LNCaP clone FGC (cell line): ENCODE measurements around the gene BCAR1.

Source experiments
- DNase-seq: peaks from one replicate; pipeline ENCODE4 v3.0.0-alpha.2; 2011; ENCODE audit warnings: low read depth
- H3K4me3 ChIP-seq: 2 replicates; pipeline ENCODE4 v1.5.1; 2011; ENCODE audit warnings: mild to moderate bottlenecking, low read depth, low read length, control low read depth
- TF ChIP-seq, protein P1 (sequence below): IDR thresholded peaks from 2 replicates; pipeline ENCODE4 v1.5.1; 2012; ENCODE audit warnings: mild to moderate bottlenecking; ENCODE audit not compliant: control insufficient read depth, insufficient read depth; ENCODE audit errors: extremely low read depth

Gene BCAR1

DNA sequence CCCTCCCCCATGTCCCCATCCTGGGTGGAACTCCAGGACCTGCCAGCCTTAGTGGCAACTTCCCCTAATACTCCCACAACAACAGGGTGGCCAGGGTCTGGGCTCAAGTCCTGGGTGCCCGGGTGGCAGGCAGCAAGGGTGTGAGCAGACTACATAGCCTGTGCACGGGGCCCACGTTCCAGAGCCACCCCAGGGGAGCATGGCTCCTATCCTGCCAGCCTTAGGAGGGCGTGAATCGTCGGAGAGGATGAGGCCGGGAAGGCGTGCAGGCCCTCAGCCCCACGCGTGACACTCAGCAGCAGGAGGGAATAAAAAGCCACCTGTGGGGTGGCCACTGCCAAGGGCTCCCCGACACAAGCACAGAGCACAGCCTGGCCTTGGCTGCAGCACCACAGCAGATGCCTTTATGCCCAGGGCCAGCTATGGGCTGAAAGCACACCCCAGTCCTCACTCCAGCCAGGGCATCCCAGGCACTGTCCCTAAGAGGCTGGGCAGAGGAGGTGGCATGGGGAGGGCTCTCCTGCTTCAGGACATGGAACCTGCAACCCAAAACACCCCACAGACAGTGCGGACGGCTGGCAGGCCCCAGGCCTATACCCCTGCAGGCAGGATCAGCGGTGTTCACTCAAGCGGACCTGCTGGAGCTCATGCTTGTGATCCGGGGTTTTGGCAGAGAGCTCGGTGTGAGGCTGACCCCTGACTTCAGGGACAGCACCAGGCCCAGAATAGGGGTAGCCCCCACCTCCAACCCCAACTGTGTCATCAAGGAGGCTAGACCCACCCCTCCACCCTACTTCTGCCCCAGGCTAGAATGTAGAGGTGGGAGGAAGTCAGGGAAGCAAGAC lies 2.7 kb downstream of the BCAR1 start:
- no peak overlapping the region for H3K4me3 ChIP-seq
- DNase-seq: no peak
- TF ChIP-seq, protein P1, sequence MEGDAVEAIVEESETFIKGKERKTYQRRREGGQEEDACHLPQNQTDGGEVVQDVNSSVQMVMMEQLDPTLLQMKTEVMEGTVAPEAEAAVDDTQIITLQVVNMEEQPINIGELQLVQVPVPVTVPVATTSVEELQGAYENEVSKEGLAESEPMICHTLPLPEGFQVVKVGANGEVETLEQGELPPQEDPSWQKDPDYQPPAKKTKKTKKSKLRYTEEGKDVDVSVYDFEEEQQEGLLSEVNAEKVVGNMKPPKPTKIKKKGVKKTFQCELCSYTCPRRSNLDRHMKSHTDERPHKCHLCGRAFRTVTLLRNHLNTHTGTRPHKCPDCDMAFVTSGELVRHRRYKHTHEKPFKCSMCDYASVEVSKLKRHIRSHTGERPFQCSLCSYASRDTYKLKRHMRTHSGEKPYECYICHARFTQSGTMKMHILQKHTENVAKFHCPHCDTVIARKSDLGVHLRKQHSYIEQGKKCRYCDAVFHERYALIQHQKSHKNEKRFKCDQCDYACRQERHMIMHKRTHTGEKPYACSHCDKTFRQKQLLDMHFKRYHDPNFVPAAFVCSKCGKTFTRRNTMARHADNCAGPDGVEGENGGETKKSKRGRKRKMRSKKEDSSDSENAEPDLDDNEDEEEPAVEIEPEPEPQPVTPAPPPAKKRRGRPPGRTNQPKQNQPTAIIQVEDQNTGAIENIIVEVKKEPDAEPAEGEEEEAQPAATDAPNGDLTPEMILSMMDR: no peak

DNA sequence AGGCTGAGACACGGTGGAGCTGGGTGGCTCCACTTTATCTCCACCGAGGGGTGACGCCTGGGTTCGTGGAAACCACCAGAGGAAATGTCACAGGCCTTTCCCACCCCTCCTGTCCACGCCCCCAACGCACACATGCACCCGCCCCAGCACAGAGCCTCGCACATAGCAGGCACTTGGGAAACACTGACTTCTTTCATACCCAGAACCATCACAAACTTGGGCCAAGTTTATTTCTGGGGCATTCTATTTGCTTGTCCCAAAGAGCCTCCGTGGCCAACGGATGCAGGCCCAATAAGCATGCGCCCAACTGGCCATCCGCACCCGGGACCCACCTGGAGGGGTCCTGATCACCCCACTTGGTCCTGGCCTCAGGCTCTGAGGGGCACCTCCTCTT lies 3.3 kb downstream of the BCAR1 start:
- no peak for DNase-seq
- TF ChIP-seq, protein P1: no peak
- H3K4me3 ChIP-seq: no peak overlapping the region

DNA sequence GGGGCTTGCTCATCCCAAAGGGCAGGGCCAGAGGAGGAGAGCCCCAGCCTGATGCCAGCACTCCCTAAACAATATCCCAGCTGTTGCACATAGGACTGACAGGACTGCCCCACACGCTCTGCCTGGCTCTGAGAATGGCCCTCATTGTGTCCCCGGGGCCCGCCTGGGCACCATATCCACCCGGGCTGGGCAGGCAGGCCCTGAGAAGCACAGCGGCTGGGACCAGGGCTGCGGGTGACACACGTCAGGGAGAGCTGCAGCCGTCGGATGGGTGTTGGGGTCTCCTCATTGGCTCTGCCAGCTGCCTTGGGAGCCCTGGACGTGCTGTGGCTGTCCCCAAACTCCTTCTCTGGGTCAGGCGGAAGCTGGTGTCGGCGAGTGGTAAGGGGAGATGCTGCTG lies 4.2 kb downstream of the BCAR1 start:
- DNase-seq: no peak
- no peak overlapping the region for H3K4me3 ChIP-seq
- TF ChIP-seq, protein P1: no peak

DNA sequence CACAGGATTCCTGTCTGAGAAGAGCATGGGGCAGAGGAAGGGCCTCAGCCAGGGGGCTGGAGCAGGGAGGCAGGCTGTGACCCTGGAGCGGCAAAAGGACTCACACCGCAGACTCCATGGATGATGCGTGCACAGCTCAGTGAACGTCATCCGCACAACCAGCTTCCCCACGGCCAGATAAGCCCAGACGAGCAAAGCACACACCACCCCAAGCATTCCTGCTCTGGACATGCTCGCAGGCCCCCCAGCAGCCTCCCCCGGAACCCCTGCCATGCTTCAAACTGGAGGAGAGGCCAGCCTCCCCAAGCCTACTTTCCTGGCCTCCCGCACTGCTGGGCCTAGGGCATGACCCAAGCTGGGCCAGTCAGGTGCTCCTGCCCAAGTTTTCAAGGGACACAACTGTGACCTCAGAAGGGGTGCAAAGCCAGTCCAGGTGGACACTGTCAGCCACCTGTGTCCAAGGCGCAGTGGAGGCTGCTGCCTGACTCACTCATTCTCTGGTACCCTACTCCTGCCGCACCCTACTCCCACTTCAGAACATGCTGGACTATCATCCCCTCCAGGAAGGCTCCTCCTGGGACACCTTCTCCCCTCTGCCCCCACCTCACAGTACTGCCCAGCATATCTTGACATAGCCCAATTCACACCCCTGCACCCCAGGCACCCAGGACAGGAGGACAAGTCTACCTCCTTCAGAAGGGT lies 4.8 kb downstream of the BCAR1 start:
- TF ChIP-seq, protein P1: no peak
- H3K4me3 ChIP-seq: no peak overlapping the region
- no peak for DNase-seq

DNA sequence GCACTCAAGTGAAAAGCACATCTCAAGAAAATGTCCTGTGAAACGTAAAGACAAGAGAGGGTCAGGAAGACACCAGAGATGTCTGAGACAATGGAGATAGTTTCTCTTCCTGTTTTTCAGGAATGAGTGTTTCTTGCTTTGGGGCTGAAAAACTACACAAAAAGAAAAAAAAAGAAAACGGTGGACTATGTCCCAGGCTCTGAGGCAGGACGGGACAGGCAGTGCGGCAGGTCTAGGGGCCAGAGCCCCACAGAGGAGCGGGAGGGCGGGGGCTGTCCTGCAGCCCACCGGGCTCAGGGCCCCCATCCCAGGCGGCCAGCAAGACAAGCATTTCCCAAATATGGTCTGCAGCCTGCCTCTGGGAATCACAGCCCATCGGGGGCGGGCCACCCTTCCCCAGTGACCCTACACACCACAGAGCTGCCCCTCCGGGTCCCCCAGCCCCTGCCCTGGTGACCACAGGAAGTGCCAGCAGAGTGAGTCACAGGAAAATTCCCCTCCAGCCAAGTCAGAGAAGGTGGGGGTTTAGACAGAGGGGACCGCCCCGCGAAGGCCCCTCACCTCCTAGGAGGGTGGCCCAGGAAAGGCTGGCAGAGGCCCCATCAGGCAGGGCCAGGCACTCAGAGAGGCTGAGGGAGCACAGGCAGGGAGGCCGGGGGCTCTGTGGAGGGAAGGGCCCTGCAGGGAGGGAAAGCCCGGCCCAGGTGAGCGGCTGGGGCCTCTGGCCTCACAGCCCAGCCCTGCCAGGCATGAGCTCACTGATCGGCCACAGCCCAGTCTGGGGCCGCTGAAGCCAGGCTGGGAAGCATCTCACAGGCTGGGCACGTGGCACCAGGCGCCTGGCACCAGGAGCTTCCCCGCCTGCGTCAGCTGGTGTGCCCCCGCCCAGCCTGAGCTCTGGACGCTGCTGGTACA lies 6.3 kb downstream of the BCAR1 start:
- no peak overlapping the region for H3K4me3 ChIP-seq
- TF ChIP-seq, protein P1: no peak
- peak; percentile 69 for DNase-seq

DNA sequence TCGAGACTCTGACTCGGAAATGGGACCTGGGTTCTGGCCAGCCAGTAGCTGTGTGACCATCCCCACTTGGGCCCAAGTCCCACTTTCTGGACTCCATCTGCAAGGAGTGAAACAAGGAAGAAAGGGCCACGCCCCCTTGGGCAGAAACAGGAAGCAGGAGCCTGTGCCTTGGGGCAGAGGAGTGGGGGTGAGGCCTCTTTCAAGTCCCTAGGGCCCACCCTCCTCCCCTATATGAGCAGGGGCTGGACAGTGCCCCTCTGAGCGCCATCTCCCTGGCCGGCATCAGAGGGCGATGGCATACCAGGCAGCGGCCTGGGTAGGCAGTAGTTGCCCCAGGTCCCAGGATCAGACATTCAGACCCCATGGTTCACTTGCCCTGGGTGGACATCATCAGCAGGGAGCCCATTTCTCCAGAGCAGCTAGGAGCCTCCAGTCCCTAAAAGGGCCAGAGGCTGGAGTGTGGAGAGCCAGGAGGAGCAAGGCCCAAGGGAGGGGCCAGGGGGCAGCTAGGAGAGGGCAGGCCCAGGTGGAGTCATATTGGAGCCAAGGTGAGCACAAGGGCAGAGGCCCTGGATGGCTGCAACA lies 7.1 kb downstream of the BCAR1 start:
- DNase-seq: no peak
- H3K4me3 ChIP-seq: no peak overlapping the region
- TF ChIP-seq, protein P1: no peak
